Uterus (tissue), 4 donors: ENCODE measurements around the gene TIAM1. TPM values are rescaled to one million over a fixed set of nuclear protein-coding genes. Genes with fewer than 3 reads are reported as not detected.

ENCODE experiments used
- DNase-seq, 2 donors: peaks; one replicate each; pipeline ENCODE4 v3.0.0-alpha.2; 2019 to 2020
- H3K27ac ChIP-seq, 2 donors: fragments of 200-600 bp; sonication (generic); 1 replicate in 1 of 2; 2 replicates in 1 of 2; pipeline ENCODE4 v1.5.1; 2016 to 2018
- H3K27me3 ChIP-seq, 2 donors: fragments of 200-600 bp; sonication (generic); one replicate each; pipeline ENCODE4 v1.5.1; 2018 to 2019; ENCODE audit warnings: control low read depth in 1 of 2
- H3K36me3 ChIP-seq, 2 donors: fragments of 200-600 bp; sonication (generic); one replicate each; pipeline ENCODE4 v1.5.1; 2019; ENCODE audit warnings: control low read depth in 1 of 2
- H3K4me1 ChIP-seq, 2 donors: fragments of 200-600 bp; sonication (generic); one replicate each; pipeline ENCODE4 v1.5.1; 2018 to 2019; ENCODE audit warnings: control low read depth in 1 of 2
- H3K4me3 ChIP-seq, 2 donors: fragments of 200-600 bp; sonication (generic); 1 replicate in 1 of 2; 2 replicates in 1 of 2; pipeline ENCODE4 v1.5.1; 2018 to 2019; ENCODE audit warnings: mild to moderate bottlenecking in 1 of 2
- H3K9me3 ChIP-seq, 2 donors: fragments of 200-600 bp; sonication (generic); one replicate each; pipeline ENCODE4 v1.5.1; 2019; ENCODE audit warnings: control low read depth in 1 of 2
- POLR2A ChIP-seq, 2 donors: fragments of 450-650 bp; IDR thresholded peaks; one replicate each; pipeline ENCODE4 v1.6.1; 2016; ENCODE audit warnings: antibody characterized with exemption in 2 of 2, mild to moderate bottlenecking in 1 of 2, moderate library complexity in 1 of 2
- intact Hi-C: fragments of 100-400 bp; cut with DNase I; formaldehyde crosslinking; loops from one replicate; pipeline ENCODE4 v1.15.1; 2023; ENCODE audit warnings: low total_unique reads
- total RNA-seq, 4 donors: library from RNA; depleted of rRNA in 3 of 4; stranded (reverse); fragments of >200 nt in 3 of 4; gene quantifications; one replicate each; pipeline versions ENCODE4 v1.1.0 to v1.2.4, GENCODE V29; 2014 to 2023
- TF ChIP-seq, protein P1 (sequence below), 4 experiments: fragments of 200-600 bp in 2 of 4; fragments of 450-650 bp in 2 of 4; sonication (generic) in 2 of 4; IDR thresholded peaks; one replicate each; pipeline ENCODE4 v1.5.1; 2016 to 2019; ENCODE audit warnings: antibody characterized with exemption in 4 of 4, mild to moderate bottlenecking in 2 of 4, moderate library complexity in 1 of 4
- donor health status: DM: yes; HTN: yes; CAD: no.

The TIAM1 gene
- total RNA-seq, 4 donors from 2014 or later: 14.4 to 74.9 (median 39.5) TPM

DNA sequence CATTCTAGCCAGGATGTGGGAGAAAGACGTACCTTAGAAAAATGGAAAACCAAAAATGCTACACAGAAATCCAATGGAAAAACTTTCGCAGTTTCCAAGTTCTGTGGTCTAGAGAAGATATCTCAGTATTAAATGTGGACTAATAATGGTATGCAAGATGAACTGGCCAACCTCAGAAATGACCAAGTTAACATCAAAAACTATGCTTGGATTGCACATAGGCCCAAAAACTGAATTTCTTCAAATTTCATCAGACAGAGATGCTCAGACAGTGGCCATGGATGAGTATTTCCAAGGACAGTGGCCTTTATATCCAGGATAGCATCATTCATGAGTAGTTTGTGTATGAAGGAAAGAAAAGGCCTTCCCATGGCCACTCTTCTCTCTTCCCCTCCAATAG lies 132.2 kb downstream of the TIAM1 start:
- intact Hi-C loops: no loop called here
- Histone ChIP-seq H3K27ac (no peak overlapping the region), H3K36me3 (no peaks in the 10 kb centered on the region), H3K27me3 (no peaks in the 10 kb centered on the region), H3K4me1 (no peaks in the 10 kb centered on the region), H3K9me3 (no peaks in the 10 kb centered on the region), H3K4me3 (no peak overlapping the region)
- no peak for DNase-seq
- TF ChIP-seq, protein P1, sequence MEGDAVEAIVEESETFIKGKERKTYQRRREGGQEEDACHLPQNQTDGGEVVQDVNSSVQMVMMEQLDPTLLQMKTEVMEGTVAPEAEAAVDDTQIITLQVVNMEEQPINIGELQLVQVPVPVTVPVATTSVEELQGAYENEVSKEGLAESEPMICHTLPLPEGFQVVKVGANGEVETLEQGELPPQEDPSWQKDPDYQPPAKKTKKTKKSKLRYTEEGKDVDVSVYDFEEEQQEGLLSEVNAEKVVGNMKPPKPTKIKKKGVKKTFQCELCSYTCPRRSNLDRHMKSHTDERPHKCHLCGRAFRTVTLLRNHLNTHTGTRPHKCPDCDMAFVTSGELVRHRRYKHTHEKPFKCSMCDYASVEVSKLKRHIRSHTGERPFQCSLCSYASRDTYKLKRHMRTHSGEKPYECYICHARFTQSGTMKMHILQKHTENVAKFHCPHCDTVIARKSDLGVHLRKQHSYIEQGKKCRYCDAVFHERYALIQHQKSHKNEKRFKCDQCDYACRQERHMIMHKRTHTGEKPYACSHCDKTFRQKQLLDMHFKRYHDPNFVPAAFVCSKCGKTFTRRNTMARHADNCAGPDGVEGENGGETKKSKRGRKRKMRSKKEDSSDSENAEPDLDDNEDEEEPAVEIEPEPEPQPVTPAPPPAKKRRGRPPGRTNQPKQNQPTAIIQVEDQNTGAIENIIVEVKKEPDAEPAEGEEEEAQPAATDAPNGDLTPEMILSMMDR (IDR thresholded peaks at IDR 0.05): no peak
- no peak for TF ChIP-seq POLR2A (IDR thresholded peaks at IDR 0.05)

GRCh38 chr21:31205412-31205811 lies 138.6 kb downstream of the TIAM1 start:
- no peaks in the 10 kb centered on the region for H3K9me3 ChIP-seq
- no peaks in the 10 kb centered on the region for H3K27me3 ChIP-seq
- intact Hi-C loops: no loop called here
- H3K4me1 ChIP-seq: no peaks in the 10 kb centered on the region
- H3K27ac ChIP-seq: no peak overlapping the region
- TF ChIP-seq, protein P1 (IDR thresholded peaks at IDR 0.05): no peak
- no peak for TF ChIP-seq POLR2A (IDR thresholded peaks at IDR 0.05)
- DNase-seq: no peak
- no peaks in the 10 kb centered on the region for H3K36me3 ChIP-seq
- no peak overlapping the region for H3K4me3 ChIP-seq

GRCh38 chr21:31204801-31205200 lies 139.3 kb downstream of the TIAM1 start:
- no peak for DNase-seq
- Histone ChIP-seq H3K4me1 (no peaks in the 10 kb centered on the region), H3K9me3 (no peaks in the 10 kb centered on the region), H3K4me3 (no peak overlapping the region), H3K36me3 (no peaks in the 10 kb centered on the region), H3K27me3 (no peaks in the 10 kb centered on the region), H3K27ac (no peak overlapping the region)
- TF ChIP-seq, protein P1 (IDR thresholded peaks at IDR 0.05): no peak
- no peak for TF ChIP-seq POLR2A (IDR thresholded peaks at IDR 0.05)
- intact Hi-C loops: no loop called here

GRCh38 chr21:31203431-31204054 lies 140.5 kb downstream of the TIAM1 start:
- Histone ChIP-seq H3K9me3 (no peaks in the 10 kb centered on the region), H3K4me3 (no peak overlapping the region), H3K36me3 (no peaks in the 10 kb centered on the region), H3K27ac (no peak overlapping the region), H3K27me3 (no peaks in the 10 kb centered on the region), H3K4me1 (no peaks in the 10 kb centered on the region)
- TF ChIP-seq, protein P1 (IDR thresholded peaks at IDR 0.05): no peak
- no peak for TF ChIP-seq POLR2A (IDR thresholded peaks at IDR 0.05)
- no peak for DNase-seq
- intact Hi-C loops: no loop called here

DNA sequence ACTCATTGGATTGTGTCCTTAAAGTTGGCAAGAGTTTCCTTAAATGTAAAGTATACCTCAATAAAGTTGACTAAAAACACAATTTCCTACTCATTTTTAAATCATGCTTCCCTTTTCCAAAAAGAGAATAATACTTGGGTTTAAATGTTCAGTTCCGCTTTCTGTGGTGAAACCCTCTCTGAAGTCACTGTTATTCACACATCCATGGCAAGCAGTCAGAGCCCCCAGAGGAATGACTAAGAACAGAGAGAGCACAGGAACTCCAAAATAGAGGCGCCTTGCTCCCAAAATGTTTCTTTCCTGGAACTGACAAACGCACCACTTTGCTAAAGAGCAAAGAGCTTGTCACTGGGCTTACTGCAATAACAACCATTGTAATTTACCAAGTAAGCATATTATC lies 142.5 kb downstream of the TIAM1 start:
- Histone ChIP-seq H3K4me3 (no peak overlapping the region), H3K36me3 (no peaks in the 10 kb centered on the region), H3K4me1 (no peaks in the 10 kb centered on the region), H3K9me3 (no peaks in the 10 kb centered on the region), H3K27me3 (no peaks in the 10 kb centered on the region), H3K27ac (no peak overlapping the region)
- TF ChIP-seq, protein P1 (IDR thresholded peaks at IDR 0.05): no peak
- TF ChIP-seq POLR2A (IDR thresholded peaks at IDR 0.05): no peak
- DNase-seq: no peak
- intact Hi-C loops: no loop called here
